GM23248 (cell line): ENCODE measurements around the gene CSNK1G2.

Source experiments
- EZH2 ChIP-seq: fragments of 200-600 bp; sonication (generic); IDR thresholded peaks from 2 replicates; pipeline ENCODE4 v1.6.1; 2018; ENCODE audit warnings: antibody characterized with exemption, mild to moderate bottlenecking; ENCODE audit not compliant: insufficient read depth, poor library complexity, severe bottlenecking
- EZH2phosphoT487 ChIP-seq: fragments of 200-600 bp; sonication (generic); IDR thresholded peaks from 2 replicates; pipeline ENCODE4 v1.6.1; 2018; ENCODE audit warnings: antibody characterized with exemption, moderate library complexity, mild to moderate bottlenecking, low read depth; ENCODE audit not compliant: insufficient read depth

GRCh38 chr19:1944088-1944915, 3.3 kb downstream of the CSNK1G2 start:
- no peak for TF ChIP-seq EZH2
- TF ChIP-seq EZH2phosphoT487 = no peak
